Colon (tissue), 2 donors: ENCODE measurements around the gene CNDP1.
A peak's percentile ranks its signal among the peaks of the same experiment; 100 is the strongest.
"Not testable (repeated sequence)": the region's sequence is repeated elsewhere in the genome, so short reads cannot be mapped to it uniquely, and the experiment has no call there.

Experiments used
- FAIRE-seq: peaks from 2 replicates; lab custom pipeline; 2012; peaks lifted over from hg19 to GRCh38; lab: Jason Lieb, UNC
- donor health status: control.
- donor health status: control.

CNDP1 gene

DNA sequence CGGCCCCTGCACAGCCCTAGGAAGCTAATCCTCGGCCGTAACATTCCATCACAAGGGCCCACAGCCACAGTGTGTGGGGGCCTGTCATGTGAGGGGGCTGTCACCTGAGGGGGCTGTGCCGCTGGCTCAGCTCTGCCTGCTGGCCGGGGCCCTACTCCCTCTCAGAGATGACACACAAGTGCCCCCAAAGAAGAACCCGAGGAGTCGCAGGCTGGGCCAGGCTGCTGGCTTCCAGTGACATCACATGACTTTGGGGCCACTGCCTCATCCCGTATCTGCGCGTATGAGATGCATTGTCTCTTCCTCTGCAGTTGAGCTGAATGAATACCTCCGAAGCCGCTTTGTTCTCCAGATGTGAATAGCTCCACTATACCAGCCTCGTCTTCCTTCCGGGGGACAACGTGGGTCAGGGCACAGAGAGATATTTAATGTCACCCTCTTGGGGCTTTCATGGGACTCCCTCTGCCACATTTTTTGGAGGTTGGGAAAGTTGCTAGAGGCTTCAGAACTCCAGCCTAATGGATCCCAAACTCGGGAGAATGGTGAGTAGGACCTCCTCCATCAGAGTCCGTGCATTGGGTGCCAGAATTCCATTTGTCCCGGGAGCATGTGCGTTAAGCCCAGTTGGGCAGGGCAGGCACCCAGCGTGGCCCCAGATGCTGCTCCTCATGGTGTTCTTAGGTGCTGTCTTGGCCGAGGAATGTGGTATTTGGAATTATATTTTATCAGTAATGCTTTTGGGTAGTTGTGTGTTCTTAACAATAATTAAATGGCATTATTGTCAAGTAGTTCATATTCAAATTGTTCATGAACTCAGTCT is at the start of gene CNDP1:
Gene CNDP1 (plus strand): TSS at position 351 of the 820 bp plus-strand sequence. CDS start 168 bp downstream, at position 519.
- no peak for FAIRE-seq

DNA sequence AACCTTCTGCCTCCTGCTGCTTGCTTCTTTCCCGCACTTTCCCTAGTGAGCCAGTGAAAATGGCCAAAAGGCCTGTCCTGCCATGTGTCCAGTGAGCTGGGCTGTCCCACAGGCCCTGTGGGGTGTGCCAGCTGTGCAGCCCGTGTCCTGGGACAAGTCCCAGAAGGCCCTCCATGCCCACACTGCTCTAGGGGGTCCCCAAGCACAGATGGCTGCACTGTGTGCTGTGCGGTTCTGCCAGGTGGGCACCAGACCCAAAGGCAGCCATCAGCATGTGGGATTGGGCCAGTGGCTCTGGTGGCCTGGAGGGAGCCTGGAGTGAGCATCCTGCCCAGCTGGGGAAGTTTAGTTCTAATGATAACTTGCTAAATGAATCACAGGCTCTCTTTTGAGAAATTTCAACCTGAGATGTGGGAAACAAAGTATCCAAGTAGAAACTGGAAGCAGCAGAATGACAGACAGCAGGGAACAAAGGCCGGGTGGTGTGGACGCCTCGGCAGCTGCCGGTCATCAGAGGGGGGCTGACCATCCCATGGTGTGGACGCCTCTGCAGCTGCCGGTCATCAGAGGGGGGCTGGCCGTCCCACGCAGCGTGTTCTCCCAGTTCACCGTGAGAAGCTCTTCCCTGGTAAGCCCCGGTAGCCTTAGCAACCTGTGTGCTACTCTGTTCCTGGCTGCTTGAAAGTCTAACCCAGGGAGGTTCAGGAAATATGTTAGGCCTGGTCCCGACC is 48.0 kb upstream of the CNDP1 start:
- FAIRE-seq = no peak

DNA sequence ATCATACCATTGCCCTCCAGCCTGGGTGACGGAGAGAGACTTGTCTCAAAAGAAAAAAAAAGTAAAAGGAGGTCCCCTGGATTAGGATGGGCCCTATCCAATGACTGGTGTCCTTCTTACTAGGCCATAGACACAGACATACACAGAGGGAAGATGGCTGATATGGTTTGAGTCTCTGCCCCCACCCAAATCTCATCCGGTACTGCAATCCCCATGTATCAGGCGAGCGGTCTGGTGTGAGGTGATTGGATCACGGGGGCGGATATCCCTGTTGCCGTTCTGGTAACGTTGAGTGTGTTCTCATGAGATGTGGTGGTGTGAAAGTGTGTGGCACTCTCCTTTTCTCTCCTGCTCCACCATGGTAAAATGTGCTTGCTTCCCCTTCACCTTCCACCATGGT is 45.9 kb upstream of the CNDP1 start:
- no peak for FAIRE-seq

DNA sequence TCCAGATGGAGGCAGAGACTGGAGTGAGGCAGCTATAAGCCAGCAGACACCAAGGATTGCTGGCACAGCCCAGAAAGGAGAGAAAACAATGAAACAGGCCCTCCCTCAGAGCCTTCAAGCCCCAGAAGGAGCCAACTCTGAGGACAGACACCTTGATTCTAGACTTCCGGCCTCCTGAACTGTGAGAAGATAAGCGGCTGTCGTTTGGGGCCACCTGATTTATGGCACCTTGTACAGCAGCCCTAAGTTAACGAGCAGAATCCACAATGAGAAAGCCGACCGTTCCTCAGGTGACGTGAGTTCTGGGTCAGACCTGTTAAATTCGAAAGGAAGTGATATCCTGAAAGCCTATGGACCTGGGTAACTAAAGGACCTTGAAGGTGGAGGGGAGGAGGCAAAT is 45.4 kb upstream of the CNDP1 start:
- no peak for FAIRE-seq

DNA sequence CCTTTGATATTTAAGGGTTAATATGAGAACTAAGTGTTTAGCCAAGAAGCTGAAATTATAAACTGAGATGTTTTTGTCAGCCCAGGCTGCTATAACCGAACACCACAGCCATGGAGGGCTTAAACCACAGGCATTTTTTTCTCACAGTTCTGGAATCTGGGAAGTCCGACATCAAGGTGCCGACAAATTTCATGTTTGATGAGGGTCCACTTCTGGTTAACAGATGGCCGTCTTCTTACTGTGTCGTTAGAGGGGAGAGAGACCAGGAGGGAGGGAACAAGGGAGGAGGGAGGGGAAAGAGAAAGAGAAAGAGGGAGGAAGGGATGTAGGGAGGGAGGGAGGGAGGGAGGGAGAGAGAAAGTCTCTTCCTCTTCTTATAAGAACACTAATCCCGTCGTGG is 44.6 kb upstream of the CNDP1 start:
- no peak for FAIRE-seq

DNA sequence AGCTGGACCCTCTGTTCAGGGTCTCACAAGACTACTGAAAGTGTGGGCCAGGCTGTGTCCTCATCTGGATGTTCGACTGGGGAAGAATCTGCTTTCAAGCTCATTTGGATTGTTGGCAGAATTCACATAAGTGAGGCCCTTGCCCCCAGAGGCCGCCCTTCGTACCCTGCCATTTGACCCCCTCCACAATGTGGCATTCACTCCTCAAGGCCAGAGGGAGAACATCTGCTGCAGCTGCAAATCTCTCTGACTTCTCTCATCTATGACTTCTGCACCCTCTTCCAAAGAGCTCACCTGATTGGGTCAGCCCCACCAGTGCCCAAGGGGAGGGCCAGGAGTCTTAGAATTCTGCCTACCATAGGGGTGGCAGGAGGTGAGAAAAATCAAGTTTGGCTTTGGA is 42.0 kb upstream of the CNDP1 start:
- FAIRE-seq = no peak

DNA sequence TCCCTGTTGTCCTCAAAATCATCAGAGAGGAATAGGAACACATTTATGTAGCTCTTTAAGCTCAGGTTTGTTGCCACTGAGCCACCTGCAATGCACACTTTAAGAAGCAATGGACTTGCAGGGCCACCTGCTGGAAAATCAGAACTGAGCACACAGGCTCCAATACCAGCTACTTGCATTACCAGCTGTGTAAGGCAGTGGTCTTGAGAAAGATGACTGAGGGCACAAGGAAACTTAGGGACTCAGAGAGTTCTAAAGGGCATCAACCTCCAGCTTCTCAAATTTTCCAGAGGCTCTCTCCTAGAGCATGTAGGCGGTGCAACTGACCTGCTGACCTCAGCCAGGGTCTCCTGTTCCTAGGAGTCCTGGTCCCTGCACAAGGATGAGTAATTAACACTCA is 40.6 kb upstream of the CNDP1 start:
- FAIRE-seq = no peak

DNA sequence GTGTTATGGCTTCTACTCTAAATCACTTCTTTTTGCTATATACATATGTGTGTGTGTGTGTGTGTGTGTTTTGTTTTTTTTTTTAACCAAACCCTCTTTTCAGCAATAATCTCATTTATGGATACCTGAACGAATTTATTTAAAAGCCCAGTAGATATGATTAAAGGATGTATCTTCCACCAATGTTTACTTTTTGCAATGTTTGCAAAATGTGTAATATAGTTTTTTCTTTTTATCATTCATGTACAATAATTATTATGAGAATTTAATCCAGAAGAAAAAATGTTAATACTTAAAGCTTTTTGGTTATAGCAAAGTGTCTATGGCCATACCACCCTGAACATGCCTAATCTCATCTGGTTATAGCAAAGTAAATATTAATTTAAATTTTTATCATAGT is 39.8 kb upstream of the CNDP1 start:
- FAIRE-seq = no peak

DNA sequence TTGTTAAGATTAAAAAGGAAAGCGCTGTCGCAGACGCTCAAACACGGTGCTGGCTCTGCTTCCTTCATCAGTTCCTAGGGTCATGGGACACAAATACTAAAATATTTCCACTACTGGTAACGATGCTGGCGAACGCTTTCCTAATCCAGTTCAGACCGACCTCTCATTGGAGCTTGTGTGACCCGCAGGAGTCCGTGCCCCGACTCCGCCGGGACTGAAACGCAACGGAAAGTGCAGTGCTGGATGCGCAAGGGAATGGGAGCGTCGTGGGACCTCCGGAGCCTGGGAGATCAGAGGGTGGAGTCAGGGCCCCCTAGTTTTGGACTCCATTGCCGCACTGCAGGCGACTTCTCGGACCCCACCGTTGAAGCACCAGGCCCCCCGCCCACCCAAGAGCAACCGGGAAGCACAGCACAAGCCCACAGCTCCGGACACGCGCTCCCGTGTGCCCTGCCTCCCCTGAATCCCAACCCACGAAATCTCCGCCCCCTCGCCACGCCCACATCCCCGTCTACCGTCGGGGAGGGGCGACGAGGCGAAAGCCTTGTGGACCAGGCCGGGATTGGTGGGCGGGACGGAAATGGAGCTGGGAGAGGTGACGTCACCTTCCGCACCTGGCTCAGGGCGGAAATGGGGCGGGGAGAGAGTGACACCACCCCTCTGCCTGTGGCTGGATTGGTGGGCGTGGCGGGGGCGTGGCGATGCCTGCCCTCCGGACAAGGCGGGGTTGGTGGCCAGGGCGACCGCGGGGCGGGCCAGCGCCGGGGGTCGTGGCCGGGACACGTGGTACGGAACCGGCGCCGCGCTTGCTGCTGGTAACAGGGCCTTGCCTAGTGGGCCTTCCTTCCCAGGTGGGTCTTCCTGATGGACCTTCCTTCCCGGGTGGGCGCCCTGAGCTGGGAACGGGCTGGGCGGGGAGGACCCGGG is 38.5 kb upstream of the CNDP1 start, which contains the start of gene CNDP2:
Gene CNDP2 (plus strand): TSS at position 783 of the 927 bp plus-strand sequence. CDS start 3,611 bp downstream, outside the sequence.
- peak; percentile 55 for FAIRE-seq

- no peak for FAIRE-seq
These were observed 37.6 kb upstream of the CNDP1 start for GRCh38 chr18:74496508-74497323.

- no peak for FAIRE-seq
These were observed 37.0 kb upstream of the CNDP1 start for GRCh38 chr18:74497324-74497676.

GRCh38 chr18:74497778-74498177 is 36.5 kb upstream of the CNDP1 start:
- FAIRE-seq = no peak

DNA sequence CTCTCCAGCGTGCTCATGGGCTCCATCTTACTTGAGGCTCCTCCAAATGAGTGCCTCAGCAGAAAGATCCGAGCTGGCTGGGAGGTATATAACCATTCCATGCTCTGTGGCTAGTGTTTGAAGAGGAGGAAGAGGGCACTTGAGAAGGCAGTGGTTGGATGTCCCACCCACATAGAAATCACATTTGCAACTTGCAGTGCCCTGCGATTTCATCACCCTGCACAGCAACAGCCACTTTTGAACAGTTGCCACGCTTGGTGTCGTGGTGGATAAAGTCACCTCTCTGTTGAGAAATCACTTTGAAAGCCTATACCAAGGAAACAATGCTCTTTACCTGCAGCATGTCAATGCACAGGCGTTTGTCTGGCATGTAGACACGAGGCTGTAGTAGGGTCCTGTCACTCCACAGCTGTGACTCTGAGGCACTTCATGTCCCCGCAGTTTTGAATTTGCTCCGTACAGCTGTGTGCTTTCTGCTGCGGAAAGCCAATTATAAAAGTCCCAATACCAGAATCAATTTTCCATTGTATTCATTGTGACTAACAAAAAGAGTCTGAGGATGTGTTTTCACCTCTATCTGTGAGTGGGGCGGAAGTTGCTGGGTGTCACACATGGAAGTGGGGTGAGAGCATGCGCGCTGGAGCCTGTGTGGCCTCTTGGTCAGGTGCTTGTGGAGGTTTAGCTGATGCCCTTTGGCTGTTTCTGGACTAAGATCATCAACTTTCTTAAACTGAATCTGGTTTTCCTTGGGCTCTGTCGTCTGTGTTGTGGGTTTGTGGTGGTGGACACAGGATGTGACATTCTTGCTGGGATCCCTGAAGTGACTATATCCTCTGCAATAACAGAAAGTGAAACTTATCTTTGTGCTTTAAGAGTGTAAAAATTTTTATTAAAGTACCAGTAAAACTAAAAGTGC is 35.3 kb upstream of the CNDP1 start:
- no peak for FAIRE-seq

- FAIRE-seq = no peak
These were observed 34.7 kb upstream of the CNDP1 start for GRCh38 chr18:74499633-74500032.

- FAIRE-seq = no peak
These were observed 33.9 kb upstream of the CNDP1 start for GRCh38 chr18:74500372-74500771.

GRCh38 chr18:74500774-74501173 is 33.5 kb upstream of the CNDP1 start:
- not testable (repeated sequence) for FAIRE-seq

DNA sequence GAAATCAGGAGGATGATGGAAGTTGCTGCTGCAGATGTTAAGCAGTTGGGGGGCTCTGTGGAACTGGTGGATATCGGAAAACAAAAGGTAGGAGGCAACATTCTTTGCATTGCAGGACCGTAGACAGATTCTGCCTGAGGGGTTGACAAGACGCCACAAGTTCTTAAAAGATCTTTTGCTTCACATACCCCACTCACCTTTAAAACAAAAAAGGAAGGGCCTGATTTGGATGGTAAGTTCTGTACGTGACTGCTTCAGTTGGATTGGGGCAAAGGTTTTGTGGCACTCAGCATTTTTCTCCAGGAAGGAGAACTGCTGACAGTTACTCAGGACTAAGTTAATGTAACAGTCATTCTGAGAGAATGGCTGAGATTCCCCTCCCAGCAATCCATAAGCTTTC is 32.9 kb upstream of the CNDP1 start:
- no peak for FAIRE-seq

- no peak for FAIRE-seq
These were observed 31.2 kb upstream of the CNDP1 start for GRCh38 chr18:74503137-74503536.

GRCh38 chr18:74505776-74506175 is 28.5 kb upstream of the CNDP1 start:
- FAIRE-seq = no peak

DNA sequence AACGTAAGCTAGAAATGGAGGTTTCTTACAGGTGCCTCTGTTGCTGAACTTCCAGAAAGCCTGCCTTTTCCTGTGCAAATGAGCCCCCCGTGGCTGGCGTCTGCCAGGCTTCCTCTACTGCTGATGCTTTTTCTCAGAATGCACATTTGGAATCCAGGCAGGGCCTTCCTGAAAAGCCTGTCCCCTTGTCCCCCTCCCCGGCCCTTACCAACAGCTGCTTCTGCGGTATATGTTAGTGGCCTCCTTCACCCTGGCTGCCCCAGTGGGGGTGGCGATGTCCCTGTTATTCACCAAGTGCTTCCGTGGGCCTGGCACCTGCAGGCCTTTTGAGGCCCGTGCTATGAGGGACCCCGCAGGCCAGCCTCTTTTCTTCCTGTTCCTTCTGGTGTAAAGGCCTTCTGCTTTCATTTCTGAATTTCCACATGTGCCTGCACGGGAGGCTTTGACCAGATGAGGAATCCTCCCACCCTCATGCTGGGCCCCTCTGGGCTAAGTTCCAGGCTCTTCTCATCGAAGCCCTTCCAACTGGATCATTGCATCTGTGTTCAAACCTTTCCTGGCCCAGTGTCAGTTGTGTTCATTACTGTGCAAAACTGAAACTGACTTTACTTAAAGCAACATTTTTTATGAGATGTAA is 27.7 kb upstream of the CNDP1 start:
- no peak for FAIRE-seq
